ENCODE data around the gene PHF14. TPM values are rescaled to one million over a fixed set of nuclear protein-coding genes. Genes with fewer than 3 reads are reported as not detected.

PHF14 gene
- polyA plus RNA-seq, 4 donors, result 64.3 to 87.4 (median 73.0) TPM

GRCh38 chr7:11082121-11082520, 108.4 kb downstream of the PHF14 start:
- DNase-seq (ENCODE audit: low read depth in 4 of 4, low spot score in 2 of 4), result no peak

DNA sequence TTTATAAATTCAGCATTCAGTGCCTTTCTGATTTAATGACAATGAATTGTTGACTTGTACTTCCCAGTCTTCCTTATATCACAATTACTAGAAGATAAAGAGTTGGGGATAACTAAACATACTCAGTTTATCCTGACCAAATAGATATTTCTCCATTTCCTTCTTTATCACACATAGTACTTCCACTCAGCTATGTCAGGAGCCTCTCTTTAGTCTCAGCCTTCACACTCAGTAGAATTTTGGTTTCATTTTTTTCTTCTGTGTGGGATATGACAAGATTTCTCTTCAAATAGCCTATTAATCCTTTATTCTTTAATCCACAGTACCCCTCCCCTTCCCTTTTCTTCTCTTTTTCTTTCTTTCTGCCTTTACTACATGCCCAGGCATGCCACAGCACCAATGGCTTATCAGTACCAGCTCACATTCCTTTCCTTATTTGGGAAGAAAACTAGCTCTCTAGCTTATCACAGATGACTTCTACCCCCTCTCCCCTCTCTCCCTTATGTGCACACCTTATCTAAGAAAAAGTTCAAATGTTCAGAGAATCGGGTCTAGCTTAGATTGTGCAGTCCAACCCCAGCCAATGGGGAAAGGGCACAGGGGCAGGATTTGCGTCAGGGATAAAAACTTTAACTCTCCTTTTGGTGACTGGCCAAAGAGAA, 109.0 kb downstream of the PHF14 start:
- no peak for DNase-seq (ENCODE audit: low read depth in 4 of 4, low spot score in 2 of 4)

GRCh38 chr7:11083214-11083568, 109.5 kb downstream of the PHF14 start:
- DNase-seq (ENCODE audit: low read depth in 4 of 4, low spot score in 2 of 4), result no peak

GRCh38 chr7:11104578-11104977, 130.9 kb downstream of the PHF14 start:
- no peak for DNase-seq (ENCODE audit: low read depth in 4 of 4, low spot score in 2 of 4)

DNA sequence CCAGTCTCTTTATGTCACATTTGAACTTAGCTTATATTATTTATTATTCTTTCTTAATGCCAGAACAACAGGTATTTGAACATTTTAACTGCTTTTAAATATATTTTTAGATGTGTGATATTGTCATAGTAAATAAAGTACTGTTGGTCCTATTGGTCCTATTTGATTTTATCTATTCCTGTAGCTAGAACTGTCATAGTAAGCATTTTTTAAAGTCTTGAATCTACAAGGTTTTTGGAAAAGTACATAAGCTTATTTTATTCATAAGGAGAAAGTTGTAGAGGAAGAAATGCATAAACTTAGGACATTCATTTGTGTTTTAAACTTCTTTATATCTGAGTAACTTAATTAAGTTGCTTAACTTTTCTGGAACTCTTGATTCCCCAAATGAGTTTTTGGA, 136.0 kb downstream of the PHF14 start:
- no peak for DNase-seq (ENCODE audit: low read depth in 4 of 4, low spot score in 2 of 4)

DNA sequence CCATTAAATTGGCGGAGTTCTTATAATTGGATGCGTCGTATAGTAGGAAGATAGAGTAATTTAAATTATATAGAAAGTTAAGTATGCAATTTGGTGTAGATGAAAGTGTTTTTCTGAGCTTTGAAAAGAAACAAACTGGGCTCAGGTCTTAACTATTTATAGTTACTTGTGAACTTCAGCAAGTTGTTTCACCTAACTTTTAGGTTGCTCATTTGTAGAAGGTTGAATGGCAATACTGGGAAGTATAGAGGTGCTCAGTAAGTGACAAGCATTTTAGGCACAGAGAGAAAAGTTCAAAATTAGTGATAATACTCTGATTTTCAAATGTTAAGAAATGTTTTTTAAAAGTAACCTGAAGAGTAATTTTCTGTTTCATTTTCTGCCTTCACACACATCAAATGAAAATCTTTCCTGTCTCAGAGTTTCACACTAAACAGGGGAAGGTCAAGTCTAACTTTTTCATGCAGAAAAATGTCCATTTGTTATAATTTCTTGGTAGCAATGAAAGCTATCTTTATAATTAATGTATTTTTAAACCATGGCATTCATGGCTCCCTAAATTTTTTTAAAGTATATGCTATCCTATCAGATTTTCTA, 146.5 kb downstream of the PHF14 start:
- no peak for DNase-seq (ENCODE audit: low read depth in 4 of 4, low spot score in 2 of 4)

DNA sequence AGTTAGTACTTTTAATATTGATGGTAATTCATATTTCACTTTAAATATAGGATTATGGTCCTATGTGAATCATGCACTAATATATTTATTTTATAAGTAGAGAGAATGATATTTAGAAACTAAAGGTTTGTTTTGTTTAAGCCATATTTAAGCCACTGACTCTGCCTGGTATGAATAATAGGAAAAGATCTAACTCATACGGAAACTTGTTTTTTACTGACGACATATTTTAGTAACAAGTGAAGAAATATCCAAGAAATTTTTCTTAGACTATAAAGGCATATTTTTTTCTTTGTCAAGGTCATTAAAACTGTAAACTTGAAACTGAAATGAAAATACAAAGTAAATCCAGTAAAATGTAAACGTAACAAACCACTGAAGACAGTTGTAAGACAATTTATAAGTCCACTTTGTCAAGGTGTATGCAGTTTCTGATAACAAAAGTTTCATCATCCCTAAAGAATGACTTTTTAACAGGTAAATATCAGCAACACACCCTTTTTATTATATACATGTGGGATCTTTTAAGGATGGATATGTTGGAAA, 147.1 kb downstream of the PHF14 start:
- DNase-seq (ENCODE audit: low read depth in 4 of 4, low spot score in 2 of 4), result no peak

DNA sequence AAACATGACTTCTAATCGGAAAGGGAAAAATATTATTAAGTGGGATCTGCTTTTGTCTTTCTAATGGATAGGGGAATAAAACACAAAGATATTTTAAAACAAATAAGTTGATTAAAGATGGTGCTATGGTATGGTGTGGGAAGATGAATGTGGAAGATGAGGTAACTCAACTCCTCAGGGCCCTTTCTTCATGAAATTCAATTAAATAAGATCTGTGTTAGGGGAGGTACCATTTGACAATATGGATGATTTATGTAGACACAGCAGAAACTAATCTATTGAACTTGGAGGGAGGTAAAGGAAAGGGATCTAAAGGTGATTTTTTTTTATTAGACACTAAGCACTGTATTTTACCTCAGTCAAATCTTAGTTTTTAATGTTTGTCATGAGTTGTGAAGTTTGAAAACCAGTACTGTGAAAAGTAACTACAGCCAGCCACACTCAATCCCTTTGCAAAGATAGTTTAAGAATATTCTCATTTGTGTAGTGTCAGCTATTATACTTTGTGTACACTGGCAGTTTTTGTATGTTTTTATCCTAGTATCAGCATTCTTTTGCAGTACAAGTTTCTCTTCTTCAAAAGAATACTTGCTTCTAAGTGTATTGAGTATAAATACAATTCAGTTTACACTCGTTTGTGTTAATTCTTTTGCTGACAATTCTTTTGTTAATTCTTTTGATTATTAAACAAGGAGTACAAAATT, 151.3 kb downstream of the PHF14 start:
- no peak for DNase-seq (ENCODE audit: low read depth in 4 of 4, low spot score in 2 of 4)

DNA sequence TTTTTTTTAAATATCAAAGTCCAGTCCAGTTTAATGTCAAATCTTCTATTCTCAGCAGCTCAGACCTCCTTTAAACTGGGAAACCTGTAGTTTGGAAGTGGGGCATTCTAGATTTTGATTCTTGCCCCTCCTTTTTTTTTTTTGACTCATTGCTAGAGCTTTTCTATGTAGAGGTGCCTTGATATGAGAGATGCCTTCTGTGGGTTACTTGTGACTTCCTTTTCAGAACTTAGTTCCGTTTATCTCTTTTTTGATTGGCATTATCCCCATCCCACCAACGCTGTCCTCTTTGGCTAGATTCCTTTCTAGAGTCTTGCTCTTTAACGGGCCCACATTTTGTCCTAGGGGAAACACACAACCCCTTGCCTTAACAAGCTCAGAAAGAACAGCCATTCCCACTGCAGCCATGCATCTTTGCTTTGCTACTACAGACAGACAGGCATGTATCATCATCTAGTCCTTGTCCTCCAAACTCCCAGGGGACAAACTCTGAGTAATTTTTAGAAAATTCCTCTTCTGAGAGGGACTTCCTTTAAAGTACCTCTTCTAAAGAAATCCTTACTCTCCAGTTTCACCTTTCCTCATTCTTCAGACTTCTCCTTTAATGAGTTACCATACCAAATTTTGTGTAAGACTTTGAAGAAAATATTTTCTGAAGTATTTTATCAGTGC, 153.6 kb downstream of the PHF14 start:
- DNase-seq (ENCODE audit: low read depth in 4 of 4, low spot score in 2 of 4), result no peak

GRCh38 chr7:11127988-11128387, 154.3 kb downstream of the PHF14 start:
- DNase-seq (ENCODE audit: low read depth in 4 of 4, low spot score in 2 of 4), result no peak

DNA sequence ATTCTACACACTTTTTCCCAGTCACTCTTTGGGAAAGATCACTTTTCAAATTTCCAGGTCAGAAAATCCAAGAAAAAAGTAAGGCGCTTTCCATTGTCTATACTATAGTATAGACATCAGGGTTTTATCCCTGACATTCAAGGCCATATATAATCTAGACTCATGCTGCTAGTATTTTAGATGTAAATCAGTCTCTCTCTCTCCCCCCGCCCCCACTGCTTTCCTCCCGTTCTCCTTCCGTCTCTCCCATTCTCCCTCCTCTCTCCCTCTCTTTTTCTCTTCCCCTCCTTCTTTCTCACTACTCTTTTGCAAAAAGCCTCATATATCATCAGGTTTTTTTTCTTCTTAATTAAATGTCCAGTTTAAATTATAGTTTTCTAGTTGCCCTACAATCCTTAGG, 154.8 kb downstream of the PHF14 start:
- DNase-seq (ENCODE audit: low read depth in 4 of 4, low spot score in 2 of 4), result no peak

DNA sequence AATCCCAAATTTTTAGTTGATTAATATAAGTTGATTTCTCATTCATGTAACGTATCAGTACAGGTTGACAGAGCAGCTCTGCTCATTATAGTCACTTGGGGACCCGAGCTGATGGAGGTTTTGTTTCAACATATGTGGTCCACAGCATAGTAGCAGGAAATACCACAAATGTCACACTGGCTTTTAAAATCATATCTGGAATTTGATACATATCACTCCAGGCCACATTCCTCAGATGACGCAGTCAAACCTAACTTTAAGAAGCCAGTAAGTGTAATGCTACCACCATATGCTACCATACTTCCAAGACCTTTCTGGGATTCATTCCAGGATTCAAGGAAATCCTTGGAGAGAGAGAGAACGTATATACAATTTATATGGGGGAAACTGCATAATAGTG, 156.3 kb downstream of the PHF14 start:
- DNase-seq (ENCODE audit: low read depth in 4 of 4, low spot score in 2 of 4), result no peak

DNA sequence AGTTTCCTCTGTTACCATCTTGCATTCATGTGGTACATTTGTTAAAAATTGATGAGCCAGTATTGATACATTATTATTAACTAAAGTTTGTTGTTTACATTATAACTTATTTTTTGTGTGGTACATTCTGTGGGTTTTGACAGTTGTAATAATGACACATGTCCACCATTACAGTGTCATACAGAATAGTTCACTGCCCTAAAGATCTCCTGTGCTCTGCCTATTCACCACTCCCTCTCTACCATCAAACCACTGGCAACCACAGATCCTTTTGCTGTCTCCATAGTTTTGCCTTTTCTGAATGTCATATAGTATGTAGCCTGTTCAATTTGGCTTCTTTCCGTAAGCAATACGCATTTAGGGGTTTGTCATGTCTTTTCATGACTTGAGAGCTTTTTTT, 156.9 kb downstream of the PHF14 start:
- no peak for DNase-seq (ENCODE audit: low read depth in 4 of 4, low spot score in 2 of 4)

DNA sequence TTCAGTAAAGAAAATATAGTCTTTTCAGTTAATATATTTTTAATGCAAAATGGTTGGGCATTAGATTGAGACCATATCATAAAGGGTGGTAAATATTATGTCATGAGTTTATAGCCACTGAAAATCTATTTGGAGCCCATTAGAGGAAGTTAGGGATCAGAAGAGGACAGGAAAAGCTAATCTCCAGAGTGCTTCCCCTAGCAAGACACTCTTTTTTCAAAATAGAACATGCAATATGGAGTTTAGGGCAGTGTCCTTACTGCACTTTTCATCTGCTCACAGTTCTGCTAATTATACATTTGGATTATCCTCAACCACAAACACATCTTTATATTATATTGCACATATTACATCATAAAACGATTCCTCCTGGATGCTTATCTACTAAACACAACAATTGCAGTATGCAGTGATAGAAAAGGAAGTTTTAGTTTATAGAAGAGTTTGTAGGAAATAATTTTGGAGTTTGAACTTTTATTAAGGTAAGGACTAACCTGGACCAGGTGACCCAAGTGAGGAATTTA, 159.8 kb downstream of the PHF14 start:
- DNase-seq (ENCODE audit: low read depth in 4 of 4, low spot score in 2 of 4), result no peak

GRCh38 chr7:11135573-11135972, 161.9 kb downstream of the PHF14 start:
- DNase-seq (ENCODE audit: low read depth in 4 of 4, low spot score in 2 of 4), result no peak

DNA sequence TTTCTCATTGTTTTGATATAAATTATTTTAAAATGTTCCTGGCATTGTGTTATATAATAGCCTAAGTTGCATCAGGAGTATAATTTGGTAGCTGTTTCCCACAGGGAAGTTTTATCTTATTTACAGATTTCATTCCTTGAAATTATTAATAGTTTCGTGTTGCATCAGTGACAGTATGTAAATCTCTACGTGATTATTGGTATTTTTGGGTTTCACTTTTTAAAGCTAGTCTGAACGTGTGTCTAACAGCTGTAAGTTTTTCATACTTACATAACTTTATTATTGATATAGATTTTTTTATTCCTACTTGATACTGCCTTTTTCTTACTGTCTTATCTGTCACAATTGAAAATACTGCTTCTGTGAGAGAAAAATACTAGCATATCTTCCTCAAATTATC, 167.9 kb downstream of the PHF14 start:
- no peak for DNase-seq (ENCODE audit: low read depth in 4 of 4, low spot score in 2 of 4)

DNA sequence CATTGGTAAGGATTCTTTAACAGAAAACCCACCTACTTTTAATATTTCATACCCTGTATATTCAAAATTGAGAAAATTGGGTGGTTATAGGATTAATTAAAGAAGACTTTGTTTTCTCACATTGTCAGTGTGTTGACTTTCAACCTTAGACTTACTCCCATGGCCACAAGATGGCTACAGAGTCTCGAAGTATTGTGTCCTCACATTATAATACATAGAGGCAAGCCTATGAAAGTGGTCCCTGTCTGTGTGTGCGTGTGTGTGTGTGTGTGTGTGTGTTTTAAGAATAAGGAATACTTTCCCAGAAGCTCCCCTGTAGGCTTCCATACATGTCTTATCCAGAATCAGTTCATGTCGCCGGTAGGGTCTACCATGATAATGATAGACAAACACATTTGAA, 180.0 kb downstream of the PHF14 start:
- DNase-seq (ENCODE audit: low read depth in 4 of 4, low spot score in 2 of 4), result no peak

GRCh38 chr7:11155883-11156282, 182.2 kb downstream of the PHF14 start:
- DNase-seq (ENCODE audit: low read depth in 4 of 4, low spot score in 2 of 4), result no peak

GRCh38 chr7:11161499-11161898, 187.8 kb downstream of the PHF14 start:
- DNase-seq (ENCODE audit: low read depth in 4 of 4, low spot score in 2 of 4), result no peak

- no peak for DNase-seq (ENCODE audit: low read depth in 4 of 4, low spot score in 2 of 4)
Observed at GRCh38 chr7:11163220-11163619, 189.5 kb downstream of the PHF14 start.

DNA sequence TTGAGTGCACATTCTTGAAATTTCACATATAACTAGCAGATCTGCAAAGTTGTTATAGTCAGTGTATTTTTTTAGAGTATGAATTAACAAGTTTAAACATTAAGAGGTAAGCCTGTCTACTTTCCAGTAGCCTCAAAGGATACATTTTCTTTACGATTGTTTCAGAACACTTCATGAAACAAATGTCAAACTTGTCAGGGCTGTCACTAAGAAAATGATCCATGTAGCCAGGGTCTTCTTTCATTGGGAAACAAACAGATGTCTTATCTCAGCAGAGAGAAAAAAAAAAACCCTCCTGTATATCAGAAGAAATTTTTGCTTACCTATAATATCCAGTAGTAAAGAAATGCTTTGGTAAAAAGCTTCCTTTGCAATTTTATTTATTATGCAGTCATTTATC, 192.4 kb downstream of the PHF14 start:
- DNase-seq (ENCODE audit: low read depth in 4 of 4, low spot score in 2 of 4), result no peak

Measured in left renal cortex interstitium (tissue), 4 donors.